Upper lobe of left lung (tissue), 6 donors: Measurements from ENCODE around the gene GNG2. TPM values are rescaled to one million over a fixed set of nuclear protein-coding genes. Genes with fewer than 3 reads are reported as not detected.

Experiments used
- ATAC-seq, 2 donors: fragments of 200-7000 bp; cut with Tn5 transposase; one replicate each; pipeline ENCODE4 v1.9.1; 2022; ENCODE audit warnings: mild to moderate bottlenecking in 2 of 2, moderate library complexity in 2 of 2; ENCODE audit not compliant: low FRiP score in 2 of 2
- DNase-seq, 2 donors: peaks; one replicate each; pipeline ENCODE4 v3.0.0-alpha.2; 2019 to 2020
- H3K27ac ChIP-seq, 4 donors: fragments of 200-600 bp; sonication (generic); one replicate each; pipeline ENCODE4 v1.5.1; 2016 to 2019
- H3K27me3 ChIP-seq, 4 donors: fragments of 200-600 bp; sonication (generic); one replicate each; pipeline ENCODE4 v1.5.1; 2017 to 2019
- H3K36me3 ChIP-seq, 4 donors: fragments of 200-600 bp; sonication (generic); one replicate each; pipeline ENCODE4 v1.5.1; 2016 to 2019
- H3K4me1 ChIP-seq, 4 donors: fragments of 200-600 bp; sonication (generic); one replicate each; pipeline ENCODE4 v1.5.1; 2018 to 2019
- H3K4me3 ChIP-seq, 4 donors: fragments of 200-600 bp; sonication (generic); one replicate each; pipeline ENCODE4 v1.5.1; 2017 to 2019; ENCODE audit warnings: mild to moderate bottlenecking in 2 of 4, moderate library complexity in 1 of 4
- H3K9me3 ChIP-seq, 4 donors: fragments of 200-600 bp; sonication (generic); one replicate each; pipeline ENCODE4 v1.5.1; 2018 to 2019
- CTCF ChIP-seq, 6 experiments: fragments of 450-650 bp in 4 of 6; fragments of 200-600 bp in 2 of 6; sonication (generic) in 2 of 6; IDR thresholded peaks; one replicate each; pipeline ENCODE4 v1.5.1; 2016 to 2019; ENCODE audit warnings: antibody characterized with exemption in 6 of 6
- EP300 ChIP-seq, 4 donors: sonication (generic); formaldehyde crosslinking; IDR thresholded peaks; one replicate each; pipeline ENCODE4 v1.5.1; 2017; ENCODE audit warnings: antibody characterized with exemption in 4 of 4, control low read depth in 2 of 4
- POLR2A ChIP-seq, 4 donors: fragments of 450-650 bp; IDR thresholded peaks; one replicate each; pipeline ENCODE4 v1.5.1; 2016 to 2017; ENCODE audit warnings: antibody characterized with exemption in 4 of 4, mild to moderate bottlenecking in 2 of 4
- POLR2AphosphoS5 ChIP-seq, 2 donors: sonication (generic); formaldehyde crosslinking; IDR thresholded peaks; one replicate each; pipeline ENCODE4 v1.5.1; 2017; ENCODE audit warnings: antibody characterized with exemption in 2 of 2
- WGBS, 2 donors: methylation state at CpG; one replicate each; pipeline ENCODE4 v1.1.5; 2017 to 2018; 5-methylcytosine and 5-hydroxymethylcytosine counted together
- total RNA-seq, 6 donors: library from RNA; depleted of rRNA in 4 of 6; stranded (reverse); fragments of >200 nt in 4 of 6; gene quantifications; one replicate each; pipeline versions ENCODE4 v1.1.0 to v1.2.1, GENCODE V29; 2016 to 2021
- donor health status: DM: no; HTN: no; CAD: no; lungs with moderate emphysema.
- donor health status: DM: no; HTN: yes; CAD: no; lungs with severe emphysema.

GNG2 gene
- total RNA-seq, 6 donors from 2014 or later = 4.2 to 29.0 (median 10.1) TPM

DNA sequence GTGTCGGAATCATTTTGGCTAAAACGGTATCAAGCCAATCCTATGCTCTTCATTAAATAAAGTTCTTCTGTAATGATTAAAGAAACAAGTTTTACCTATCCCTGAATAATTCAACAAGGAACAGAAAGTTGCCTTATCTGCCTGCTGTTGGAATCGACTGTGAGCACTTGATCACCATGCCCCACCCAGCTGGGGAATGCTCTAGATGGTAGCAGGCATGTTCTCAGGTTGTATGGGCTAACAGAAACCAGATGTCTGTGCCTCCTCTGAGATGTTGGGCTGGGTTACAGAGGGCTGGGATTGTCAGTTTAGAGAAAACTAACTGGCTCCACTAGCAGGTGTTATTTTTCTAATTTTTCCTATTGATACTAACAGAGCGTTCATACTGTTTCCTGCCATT is 157.8 kb downstream of the GNG2 start:
- ATAC-seq (no peak), DNase-seq (no peak)
- TF ChIP-seq EP300 (IDR thresholded peaks at IDR 0.05) = no peak
- no peak for TF ChIP-seq POLR2AphosphoS5 (IDR thresholded peaks at IDR 0.05)
- TF ChIP-seq CTCF (IDR thresholded peaks at IDR 0.05) = no peak
- TF ChIP-seq POLR2A (IDR thresholded peaks at IDR 0.05) = no peak

DNA sequence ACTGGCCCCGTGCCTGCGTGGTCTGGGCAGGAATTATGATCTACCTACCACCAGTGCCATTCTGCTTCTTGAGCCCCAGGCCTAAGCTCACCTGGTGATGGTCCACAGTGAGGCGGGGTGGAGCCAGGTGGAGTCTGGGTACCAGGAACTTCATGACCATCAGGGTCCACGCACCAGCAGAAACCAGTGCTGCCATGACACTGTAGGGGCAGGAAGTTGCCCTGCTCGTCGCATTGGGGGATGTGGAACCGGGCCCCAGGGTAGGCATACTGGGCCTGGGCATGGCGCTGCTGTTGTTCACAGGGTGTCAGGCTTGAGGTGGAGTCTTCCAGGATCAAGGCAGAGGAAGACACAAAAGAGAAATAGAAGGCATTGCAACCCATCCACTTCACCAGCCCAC is 158.6 kb downstream of the GNG2 start:
- no peaks in the 10 kb centered on the region for H3K36me3 ChIP-seq
- no peak overlapping the region for H3K27ac ChIP-seq
- H3K9me3 ChIP-seq = no peaks in the 10 kb centered on the region
- ATAC-seq = no peak
- H3K4me3 ChIP-seq = no peak overlapping the region
- no peak for DNase-seq
- H3K27me3 ChIP-seq = no peaks in the 10 kb centered on the region
- TF ChIP-seq POLR2A (IDR thresholded peaks at IDR 0.05) (no peak), POLR2AphosphoS5 (IDR thresholded peaks at IDR 0.05) (no peak), CTCF (IDR thresholded peaks at IDR 0.05) (no peak), EP300 (IDR thresholded peaks at IDR 0.05) (no peak)
- 83 to 96% methylated on average over 4 to 8 of the region's 8 CpGs for WGBS, 2 donors
- H3K4me1 ChIP-seq = peaks cover 5 to 30% (median 21%) of the 10 kb centered on the region in 4 donors

More for the DNA sequence above, 157.8 kb downstream of the GNG2 start:
- H3K36me3 ChIP-seq = no peaks in the 10 kb centered on the region
- no peaks in the 10 kb centered on the region for H3K27me3 ChIP-seq
- H3K4me1 ChIP-seq = peaks cover 7 to 35% (median 22%) of the 10 kb centered on the region in 4 donors
- 53 to 65% methylated on average over 4 of the region's 4 CpGs for WGBS, 2 donors
- no peak overlapping the region for H3K4me3 ChIP-seq
- H3K27ac ChIP-seq = no peak overlapping the region
- H3K9me3 ChIP-seq = no peaks in the 10 kb centered on the region

Other genes with a start within 250 kb of the GNG2 start
- 10 to 100 TPM in 3 of 6 donors, 1 to 10 TPM in 3; 4.9 to 21.0 (median 10.5) TPM for gene FRMD6, start 208.7 kb upstream of the GNG2 start, total RNA-seq
- 100 to 1,000 TPM in 2 of 6 donors, 10 to 100 TPM in 3, 1 to 10 TPM in 1; 7.3 to 116 (median 62.0) TPM for gene RTRAF, start 128.9 kb downstream of the GNG2 start, total RNA-seq
- gene NID2, start 208.4 kb downstream of the GNG2 start, total RNA-seq = 10 to 100 TPM in 2 of 6 donors, 1 to 10 TPM in 4; 4.9 to 33.5 (median 8.3) TPM